B cell (primary cell): ENCODE results near the gene RPRD1A. TPM values are rescaled to one million over a fixed set of nuclear protein-coding genes. Genes with fewer than 3 reads are reported as not detected.

Source experiments
- ATAC-seq: fragments of 200-7000 bp; cut with Tn5 transposase; one replicate; pipeline ENCODE4 v1.10.0; 2021; ENCODE audit warnings: low read depth, mild to moderate bottlenecking, moderate number of reproducible peaks, moderate library complexity
- CTCF ChIA-PET: fragments of 350-600 bp; sonication (Branson Sonifier 250); formaldehyde crosslinking; loops from one replicate; lab custom pipeline; 2021; ENCODE audit warnings: antibody characterized with exemption, inconsistent platforms; lab: Charles Lee
- POLR2A ChIA-PET: fragments of 350-600 bp; sonication (Branson Sonifier 250); formaldehyde crosslinking; loops from one replicate; lab custom pipeline; 2021; ENCODE audit warnings: antibody characterized with exemption; lab: Charles Lee
- DNase-seq: peaks from one replicate; pipeline ENCODE4 v3.0.0; 2013
- H2AFZ ChIP-seq: 2 replicates; pipeline ENCODE4 v1.6.1; 2012; ENCODE audit warnings: mild to moderate bottlenecking, low read depth, low read length; ENCODE audit not compliant: insufficient read depth, poor library complexity, severe bottlenecking
- H3K27ac ChIP-seq, 2 donors: 1 replicate in 1 of 2; 2 replicates in 1 of 2; pipeline ENCODE4 v1.5.1; 2012 to 2013; ENCODE audit warnings: low read length in 2 of 2, mild to moderate bottlenecking in 2 of 2, moderate library complexity in 1 of 2
- H3K27me3 ChIP-seq, 4 experiments: fragments of 200-600 bp in 1 of 4; sonication (generic) in 1 of 4; replicated peaks in 1 of 4; 1 replicate in 2 of 4; 2 replicates in 2 of 4; pipeline versions ENCODE4 v1.6.1 to v1.7.0; 2013 to 2016; ENCODE audit warnings: low read length in 3 of 4, mild to moderate bottlenecking in 2 of 4, mixed read lengths in 1 of 4, moderate library complexity in 1 of 4; ENCODE audit not compliant: insufficient read depth in 4 of 4, control insufficient read depth in 3 of 4; ENCODE audit errors: control extremely low read depth in 1 of 4
- H3K36me3 ChIP-seq, 2 experiments: replicated peaks in 1 of 2; 1 replicate in 1 of 2; 2 replicates in 1 of 2; pipeline versions ENCODE4 v1.6.1 to v1.7.1; 2013; ENCODE audit warnings: low read length in 1 of 2; ENCODE audit not compliant: insufficient read depth in 2 of 2, control insufficient read depth in 1 of 2; ENCODE audit errors: control extremely low read depth in 1 of 2, extremely low read depth in 1 of 2
- H3K4me1 ChIP-seq, 2 donors: fragments of 200-600 bp in 1 of 2; sonication (generic) in 1 of 2; 1 replicate in 1 of 2; 2 replicates in 1 of 2; pipeline versions ENCODE4 v1.5.1 to v1.6.1; 2013 to 2017; ENCODE audit warnings: low read length in 2 of 2; ENCODE audit not compliant: control insufficient read depth in 2 of 2, insufficient read depth in 2 of 2
- H3K4me2 ChIP-seq: replicated peaks from 2 replicates; pipeline ENCODE3; 2012; ENCODE audit warnings: mild to moderate bottlenecking, low read depth, low read length; ENCODE audit not compliant: poor library complexity, severe bottlenecking
- H3K4me3 ChIP-seq, 5 experiments: fragments of 200-600 bp in 1 of 5; sonication (generic) in 1 of 5; 1 replicate in 3 of 5; 2 replicates in 2 of 5; pipeline versions ENCODE4 v1.5.1 to v1.7.0; 2011 to 2016; ENCODE audit warnings: low read length in 4 of 5, mild to moderate bottlenecking in 4 of 5, low read depth in 2 of 5, control low read depth in 1 of 5, moderate library complexity in 1 of 5; ENCODE audit not compliant: insufficient read depth in 1 of 5; ENCODE audit errors: control extremely low read depth in 1 of 5, extremely low read depth in 1 of 5
- H3K79me2 ChIP-seq: fragments of 200-600 bp; sonication (generic); one replicate; pipeline ENCODE4 v1.6.0; 2016; ENCODE audit warnings: low read length; ENCODE audit not compliant: control insufficient read depth, insufficient read depth
- H3K9ac ChIP-seq: fragments of 200-600 bp; sonication (generic); 2 replicates; pipeline ENCODE4 v1.6.1; 2017; ENCODE audit warnings: mild to moderate bottlenecking, low read length, moderate library complexity
- H3K9me3 ChIP-seq, 3 donors: one replicate each; pipeline versions ENCODE4 v1.6.1 to v1.7.1; 2013; ENCODE audit warnings: low read length in 2 of 3; ENCODE audit not compliant: control insufficient read depth in 2 of 3, insufficient read depth in 1 of 3; ENCODE audit errors: control extremely low read depth in 1 of 3
- H4K20me1 ChIP-seq: 2 replicates; pipeline ENCODE4 v1.6.0; 2012; ENCODE audit warnings: mild to moderate bottlenecking, low read length; ENCODE audit not compliant: insufficient read depth, control insufficient read depth, poor library complexity, severe bottlenecking
- H3K27ac Mint-ChIP-seq: one replicate; pipeline ENCODE4 v1.8.0; 2021; ENCODE audit warnings: mixed read lengths
- H3K27me3 Mint-ChIP-seq: one replicate; pipeline ENCODE4 v1.8.0; 2021; ENCODE audit warnings: mixed read lengths
- H3K4me1 Mint-ChIP-seq: one replicate; pipeline ENCODE4 v1.8.0; 2021; ENCODE audit warnings: mixed read lengths
- H3K4me3 Mint-ChIP-seq: one replicate; pipeline ENCODE4 v1.8.0; 2021; ENCODE audit warnings: mixed read lengths
- H3K9me3 Mint-ChIP-seq: one replicate; pipeline ENCODE4 v1.8.0; 2022; ENCODE audit warnings: mixed read lengths; ENCODE audit not compliant: insufficient read depth
- CTCF ChIP-seq: fragments of 200-600 bp; IDR thresholded peaks from one replicate; pipeline ENCODE4 v1.8.0; 2022; ENCODE audit warnings: antibody characterized with exemption, mild to moderate bottlenecking
- EZH2 ChIP-seq: IDR thresholded peaks from 2 replicates; pipeline ENCODE4 v1.6.1; 2012; ENCODE audit warnings: borderline replicate concordance, low read depth, mild to moderate bottlenecking, moderate library complexity, low read length; ENCODE audit not compliant: insufficient read depth, poor library complexity, severe bottlenecking
- WGBS: methylation state at CpG from one replicate; pipeline ENCODE4 v1.1.5; 2013; ENCODE audit warnings: missing lambda C conversion rate; ENCODE audit not compliant: insufficient coverage; 5-methylcytosine and 5-hydroxymethylcytosine counted together
- intact Hi-C: fragments of 100-400 bp; cut with micrococcal nuclease; formaldehyde crosslinking; loops from one replicate; pipeline ENCODE4 v1.10.0; 2022
- polyA plus RNA-seq: library from polyadenylated mRNA; depleted of rRNA; stranded (reverse); fragments of >200 nt; gene quantifications from 2 replicates; pipeline ENCODE4 v1.2.3, GENCODE V29; 2012
- total RNA-seq, 2 donors: library from RNA; stranded (reverse); fragments of 120-200 nt in 1 of 2; gene quantifications; 1 replicate in 1 of 2; 2 replicates in 1 of 2; pipeline versions ENCODE4 v1.2.3 to v1.2.4, GENCODE V29; 2013 to 2022

The RPRD1A gene
- total and polyA plus RNA-seq, 2 donors (not counting 1 experiment from before 2014, with no cell fraction given), result 27.6 to 62.6 TPM

DNA sequence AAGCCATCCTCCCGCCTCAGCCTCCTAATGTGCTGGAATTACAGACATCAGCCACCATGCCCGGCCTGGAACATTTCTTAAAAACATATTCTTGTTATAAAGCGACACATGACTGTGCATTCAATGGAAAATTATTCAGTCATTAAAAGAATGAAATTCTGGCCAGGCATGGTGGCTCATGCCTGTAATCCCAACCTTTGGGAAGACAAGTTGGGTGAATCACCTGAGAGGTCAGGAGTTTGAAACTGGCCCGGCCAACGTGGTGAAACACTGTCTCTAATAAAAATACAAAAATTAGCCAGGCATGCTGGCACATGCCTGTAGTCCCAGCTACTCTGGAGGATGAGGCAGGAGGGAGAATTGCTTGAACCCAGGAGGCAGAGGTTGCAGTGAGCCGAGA is 21.6 kb upstream of the RPRD1A start:
- ChIA-PET CTCF (no interaction called here), POLR2A (no interaction called here)
- no peak overlapping the region for H2AFZ ChIP-seq

GRCh38 chr18:36088256-36088655 is 20.9 kb upstream of the RPRD1A start:
- Histone ChIP-seq H3K79me2 (no peaks in the 10 kb centered on the region), H3K4me1 (peaks cover 0 to 14% of the 10 kb centered on the region in 2 donors), H3K4me2 (no peak overlapping the region), H2AFZ (no peak overlapping the region), H3K9ac (no peak overlapping the region), H3K27ac (no peak overlapping the region), H3K9me3 (peaks cover 0 to 10% (median 0%) of the 10 kb centered on the region in 3 donors), H3K4me3 (no peak overlapping the region), H3K36me3 (no peaks in the 10 kb centered on the region), H3K27me3 (no peaks in the 10 kb centered on the region), H4K20me1 (no peaks in the 10 kb centered on the region)
- DNase-seq, result no peak
- no peak for ATAC-seq
- Mint-ChIP-seq H3K27me3 (no peaks in the 10 kb centered on the region), H3K4me3 (no peak overlapping the region), H3K4me1 (peaks cover 14% of the 10 kb centered on the region), H3K27ac (no peak overlapping the region), H3K9me3 (no peaks in the 10 kb centered on the region)
- no peak for TF ChIP-seq CTCF
- TF ChIP-seq EZH2, result no peak
- CTCF ChIA-PET, result interaction anchor here (0.5 kb wide), 1 partner anchor 15 kb away, joined by 3 read pairs; no protein-coding TSS in a partner anchor
- intact Hi-C loops, result no loop called here
- POLR2A ChIA-PET, result no interaction called here
- WGBS, result 50% methylated on average over 1 of the region's 2 CpGs

More for the DNA sequence above, 21.6 kb upstream of the RPRD1A start:
- Mint-ChIP-seq H3K4me1 (peaks cover 8% of the 10 kb centered on the region), H3K27me3 (no peaks in the 10 kb centered on the region), H3K9me3 (no peaks in the 10 kb centered on the region), H3K4me3 (no peak overlapping the region), H3K27ac (no peak overlapping the region)
- Histone ChIP-seq H3K4me3 (no peak overlapping the region), H3K4me2 (no peak overlapping the region), H3K79me2 (no peaks in the 10 kb centered on the region), H3K36me3 (no peaks in the 10 kb centered on the region), H3K9ac (no peak overlapping the region), H3K27ac (no peak overlapping the region), H4K20me1 (no peaks in the 10 kb centered on the region), H3K9me3 (peaks cover 0 to 10% (median 0%) of the 10 kb centered on the region in 3 donors), H3K27me3 (no peaks in the 10 kb centered on the region), H3K4me1 (peaks cover 0 to 9% of the 10 kb centered on the region in 2 donors)
- ATAC-seq, result no peak
- no peak for TF ChIP-seq CTCF
- TF ChIP-seq EZH2, result no peak
- intact Hi-C loops, result no loop called here
- no CpG with 5 or more reads among the region's 6 CpGs for WGBS
- DNase-seq, result no peak
